ENCODE results near the gene RAPGEF1. TPM values are rescaled to one million over a fixed set of nuclear protein-coding genes. Genes with fewer than 3 reads are reported as not detected.

The RAPGEF1 gene, protein sequence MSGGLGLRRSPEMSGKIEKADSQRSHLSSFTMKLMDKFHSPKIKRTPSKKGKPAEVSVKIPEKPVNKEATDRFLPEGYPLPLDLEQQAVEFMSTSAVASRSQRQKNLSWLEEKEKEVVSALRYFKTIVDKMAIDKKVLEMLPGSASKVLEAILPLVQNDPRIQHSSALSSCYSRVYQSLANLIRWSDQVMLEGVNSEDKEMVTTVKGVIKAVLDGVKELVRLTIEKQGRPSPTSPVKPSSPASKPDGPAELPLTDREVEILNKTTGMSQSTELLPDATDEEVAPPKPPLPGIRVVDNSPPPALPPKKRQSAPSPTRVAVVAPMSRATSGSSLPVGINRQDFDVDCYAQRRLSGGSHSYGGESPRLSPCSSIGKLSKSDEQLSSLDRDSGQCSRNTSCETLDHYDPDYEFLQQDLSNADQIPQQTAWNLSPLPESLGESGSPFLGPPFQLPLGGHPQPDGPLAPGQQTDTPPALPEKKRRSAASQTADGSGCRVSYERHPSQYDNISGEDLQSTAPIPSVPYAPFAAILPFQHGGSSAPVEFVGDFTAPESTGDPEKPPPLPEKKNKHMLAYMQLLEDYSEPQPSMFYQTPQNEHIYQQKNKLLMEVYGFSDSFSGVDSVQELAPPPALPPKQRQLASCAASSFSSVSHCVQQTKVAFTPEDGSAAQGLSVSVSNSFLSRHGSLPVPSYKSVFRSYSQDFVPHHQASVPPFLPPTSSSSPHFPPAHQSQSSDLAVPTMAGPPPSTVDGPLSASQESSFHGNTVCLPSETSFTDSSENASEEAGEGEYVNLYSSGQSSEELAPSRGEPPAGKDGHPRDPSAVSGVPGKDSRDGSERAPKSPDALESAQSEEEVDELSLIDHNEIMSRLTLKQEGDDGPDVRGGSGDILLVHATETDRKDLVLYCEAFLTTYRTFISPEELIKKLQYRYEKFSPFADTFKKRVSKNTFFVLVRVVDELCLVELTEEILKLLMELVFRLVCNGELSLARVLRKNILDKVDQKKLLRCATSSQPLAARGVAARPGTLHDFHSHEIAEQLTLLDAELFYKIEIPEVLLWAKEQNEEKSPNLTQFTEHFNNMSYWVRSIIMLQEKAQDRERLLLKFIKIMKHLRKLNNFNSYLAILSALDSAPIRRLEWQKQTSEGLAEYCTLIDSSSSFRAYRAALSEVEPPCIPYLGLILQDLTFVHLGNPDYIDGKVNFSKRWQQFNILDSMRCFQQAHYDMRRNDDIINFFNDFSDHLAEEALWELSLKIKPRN (N-terminal part only)
- 10 to 100 TPM; 55.8 to 56.9 TPM for total RNA-seq
- 36.1 TPM for polyA plus RNA-seq (ENCODE audit: insufficient read depth, low read depth, low replicate concordance)
- long read RNA-seq, donor 1, full-length matches to known transcripts: 1 of 6 reads
- long read RNA-seq, donor 1, partial matches to known transcripts: 5 of 6 reads
- long read RNA-seq, donor 1, other reads (novel, unspliced or antisense): 0 of 6 reads
- long read RNA-seq, donor 2, full-length matches to known transcripts: 1 of 1 reads
- long read RNA-seq, donor 2, partial matches to known transcripts: 0 of 1 reads
- long read RNA-seq, donor 2, other reads (novel, unspliced or antisense): 0 of 1 reads

DNA sequence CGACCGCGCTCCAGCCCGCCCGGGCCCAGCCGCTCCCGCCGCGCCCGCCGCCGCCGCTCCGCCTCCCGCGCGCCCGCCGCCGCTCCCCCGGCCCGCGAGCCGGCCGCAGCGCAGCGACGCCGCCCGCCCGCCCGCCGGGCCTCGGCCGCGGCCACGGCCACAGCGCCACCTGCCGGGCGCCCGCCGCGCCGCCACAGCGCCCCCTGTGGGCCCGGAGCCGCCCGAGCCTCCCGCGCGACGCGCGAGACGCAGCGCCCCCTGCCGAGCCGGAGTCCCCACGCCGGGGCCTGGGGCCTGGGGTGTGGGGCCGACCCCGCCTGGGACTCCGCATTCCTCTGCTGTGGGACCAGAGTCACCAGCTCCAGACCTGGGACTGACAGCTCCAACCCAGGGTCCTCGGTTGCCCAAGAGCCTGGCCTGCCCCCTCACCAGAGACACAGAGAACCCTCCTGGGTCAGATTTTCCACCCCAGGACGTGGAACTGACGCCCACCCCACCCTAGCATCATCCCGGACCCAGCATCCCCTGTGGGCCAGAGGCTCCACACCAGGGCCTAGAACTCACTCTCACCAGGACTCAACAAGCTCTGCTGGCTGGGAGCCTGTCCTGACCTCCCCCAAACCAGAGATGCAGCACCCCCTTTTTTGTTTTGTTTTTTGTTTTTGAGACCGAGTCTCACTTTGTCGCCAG lies at the start of gene RAPGEF1:
TSS of gene RAPGEF1 (minus strand) at position 118 of the 690 bp plus-strand sequence. CDS start 246 bp downstream, outside the sequence.
- H3K36me3 ChIP-seq (ENCODE audit: low read depth, missing control alignments): no peaks in the 10 kb centered on the region
- WGBS, 2 donors: 12 to 16% methylated on average over 14 to 36 of the region's 69 CpGs
- peak; percentile 64 for DNase-seq

GRCh38 chr9:131788851-131789250 lies 49.0 kb upstream of the RAPGEF1 start:
- no peak for TF ChIP-seq POLR2A (IDR thresholded peaks at IDR 0.05)
- TF ChIP-seq, protein P1, sequence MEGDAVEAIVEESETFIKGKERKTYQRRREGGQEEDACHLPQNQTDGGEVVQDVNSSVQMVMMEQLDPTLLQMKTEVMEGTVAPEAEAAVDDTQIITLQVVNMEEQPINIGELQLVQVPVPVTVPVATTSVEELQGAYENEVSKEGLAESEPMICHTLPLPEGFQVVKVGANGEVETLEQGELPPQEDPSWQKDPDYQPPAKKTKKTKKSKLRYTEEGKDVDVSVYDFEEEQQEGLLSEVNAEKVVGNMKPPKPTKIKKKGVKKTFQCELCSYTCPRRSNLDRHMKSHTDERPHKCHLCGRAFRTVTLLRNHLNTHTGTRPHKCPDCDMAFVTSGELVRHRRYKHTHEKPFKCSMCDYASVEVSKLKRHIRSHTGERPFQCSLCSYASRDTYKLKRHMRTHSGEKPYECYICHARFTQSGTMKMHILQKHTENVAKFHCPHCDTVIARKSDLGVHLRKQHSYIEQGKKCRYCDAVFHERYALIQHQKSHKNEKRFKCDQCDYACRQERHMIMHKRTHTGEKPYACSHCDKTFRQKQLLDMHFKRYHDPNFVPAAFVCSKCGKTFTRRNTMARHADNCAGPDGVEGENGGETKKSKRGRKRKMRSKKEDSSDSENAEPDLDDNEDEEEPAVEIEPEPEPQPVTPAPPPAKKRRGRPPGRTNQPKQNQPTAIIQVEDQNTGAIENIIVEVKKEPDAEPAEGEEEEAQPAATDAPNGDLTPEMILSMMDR (IDR thresholded peaks at IDR 0.05): no peak

More for the DNA sequence above, at the start of gene RAPGEF1:
- Histone ChIP-seq H3K4me1 (peaks cover 9% of the 10 kb centered on the region), H3K27me3 (no peaks in the 10 kb centered on the region), H3K9me3 (no peaks in the 10 kb centered on the region), H3K27ac (peak within 1 kb of the TSS; percentile 34 to 88), H3K4me3 (peak within 1 kb of the TSS; percentile 62 to 72)
- intact Hi-C loops (cut with DNase I; ENCODE audit: low total_unique reads): loop anchor here (2.0 to 5.0 kb wide), 2 partner anchors 147 to 388 kb away; no protein-coding TSS in a partner anchor
- TF ChIP-seq, protein P1 (IDR thresholded peaks at IDR 0.05): peak; percentile 80 to 100 (median 91)
- no peak for TF ChIP-seq POLR2A (IDR thresholded peaks at IDR 0.05)

GRCh38 chr9:131787838-131788237 lies 48.0 kb upstream of the RAPGEF1 start:
- 65 to 74% methylated on average over 7 to 9 of the region's 9 CpGs for WGBS, 2 donors
- TF ChIP-seq, protein P1 (IDR thresholded peaks at IDR 0.05): no peak
- TF ChIP-seq POLR2A (IDR thresholded peaks at IDR 0.05): no peak
- no peaks in the 10 kb centered on the region for H3K27me3 ChIP-seq

More at GRCh38 chr9:131788851-131789250, 49.0 kb upstream of the RAPGEF1 start:
- no peaks in the 10 kb centered on the region for H3K36me3 ChIP-seq (ENCODE audit: low read depth, missing control alignments)
- intact Hi-C loops (cut with DNase I; ENCODE audit: low total_unique reads): no loop called here
- H3K27me3 ChIP-seq: no peaks in the 10 kb centered on the region
- H3K9me3 ChIP-seq: no peaks in the 10 kb centered on the region
- H3K27ac ChIP-seq: no peak overlapping the region
- 57 to 81% methylated on average over 1 of the region's 1 CpG for WGBS, 2 donors
- H3K4me1 ChIP-seq: no peaks in the 10 kb centered on the region
- no peak for DNase-seq
- H3K4me3 ChIP-seq: no peak overlapping the region

More at GRCh38 chr9:131787838-131788237, 48.0 kb upstream of the RAPGEF1 start:
- H3K36me3 ChIP-seq (ENCODE audit: low read depth, missing control alignments): no peaks in the 10 kb centered on the region
- H3K4me3 ChIP-seq: no peak overlapping the region
- no peak for DNase-seq
- no peaks in the 10 kb centered on the region for H3K9me3 ChIP-seq
- no peak overlapping the region for H3K27ac ChIP-seq
- intact Hi-C loops (cut with DNase I; ENCODE audit: low total_unique reads): no loop called here
- H3K4me1 ChIP-seq: no peaks in the 10 kb centered on the region

Measured in testis (tissue), 5 donors.